ENCODE measurements around the gene POPDC3. TPM values are rescaled to one million over a fixed set of nuclear protein-coding genes. Genes with fewer than 3 reads are reported as not detected.

POPDC3 gene
- total and polyA plus RNA-seq, 2 of the 4 experiments (the other 2 are of a cell fraction) = 22.7 to 25.8 TPM

- H3K27ac ChIP-seq (ENCODE audit: insufficient read depth, low read length) = no peak overlapping the region
- H3K9me1 ChIP-seq (ENCODE audit: insufficient read depth, low read length) = no peaks in the 10 kb centered on the region
- H3K14ac ChIP-seq (replicated peaks; ENCODE audit: low read depth, low read length) = no peak overlapping the region
- no peak overlapping the region for H2AFZ ChIP-seq (replicated peaks; ENCODE audit: low read length, poor library complexity)
- H2BK5ac ChIP-seq (ENCODE audit: low read depth, low read length, poor library complexity, severe bottlenecking) = peak overlapping the region; percentile 21
- H3K23ac ChIP-seq (ENCODE audit: low read depth, low read length) = no peak overlapping the region
- no peak overlapping the region for H3K56ac ChIP-seq (ENCODE audit: extremely low read depth, insufficient read depth, low read length)
- POLR2A ChIA-PET (ENCODE audit: unreplicated experiment) = interaction anchor here (0.6 kb wide), 1 partner anchor 996 kb away, joined by 3 read pairs; no protein-coding TSS in a partner anchor
- no peak overlapping the region for H4K91ac ChIP-seq (ENCODE audit: insufficient read depth, low read depth, low read length)
- no peaks in the 10 kb centered on the region for H3K36me3 ChIP-seq (ENCODE audit: control insufficient read depth, insufficient read depth, low read length)
- peaks cover 3% of the 10 kb centered on the region for H3K4me1 ChIP-seq (ENCODE audit: control insufficient read depth, insufficient read depth, low read length)
- no peak overlapping the region for H4K8ac ChIP-seq (ENCODE audit: low read depth in 2 of 2, low read length in 2 of 2)
- H2AK9ac ChIP-seq (replicated peaks; ENCODE audit: low read depth, low read length, poor library complexity) = no peak overlapping the region
- in situ Hi-C loops (cut with MboI; ENCODE audit: low sequenced_read_pairs) = no loop called here
- ATAC-seq (ENCODE audit: low read depth) (peak; percentile 86), DNase-seq (peak; percentile 80)
- no peak overlapping the region for H2AK5ac ChIP-seq (ENCODE audit: low read depth, low read length)
- intact Hi-C loops (cut with micrococcal nuclease) = no loop called here
- peak; percentile 57 for TF ChIP-seq CEBPB (IDR thresholded peaks at IDR 0.05; ENCODE audit: low read depth, low read length)
- TF ChIP-seq BHLHE40 (IDR thresholded peaks at IDR 0.05; ENCODE audit: low read depth, low read length) = no peak
- H3K4me2 ChIP-seq (ENCODE audit: low read depth, low read length) = no peak overlapping the region
- no peak overlapping the region for H4K5ac ChIP-seq (ENCODE audit: low read depth, low read length)
- 0 out of 2 replicates have a peak, but pooled peaks cover 2% of the 10 kb centered on the region for H3K9me3 ChIP-seq (ENCODE audit: control insufficient read depth, insufficient read depth, low read length)
- H3K4me3 ChIP-seq (ENCODE audit: insufficient read depth, low read depth, low read length) = no peak overlapping the region
- H2BK20ac ChIP-seq (ENCODE audit: low read depth, low read length) = no peak overlapping the region
- dilution Hi-C loops (cut with HindIII; ENCODE audit: low sequenced_read_pairs, unreplicated experiment) = no loop called here
- no peak overlapping the region for H3K4ac ChIP-seq (ENCODE audit: low read depth, low read length)
- no peak overlapping the region for H3K9ac ChIP-seq (ENCODE audit: low read depth, low read length)
- no peak overlapping the region for H2BK15ac ChIP-seq (ENCODE audit: low read depth, low read length)
- H4K20me1 ChIP-seq (ENCODE audit: insufficient read depth, low read length) = no peaks in the 10 kb centered on the region
- H3K18ac ChIP-seq (ENCODE audit: low read depth, low read length) = no peak overlapping the region
- no peaks in the 10 kb centered on the region for H3K79me1 ChIP-seq (ENCODE audit: low read depth in 1 of 2, low read length in 2 of 2)
- H2BK120ac ChIP-seq (ENCODE audit: low read depth, low read length) = no peak overlapping the region
- CTCF ChIA-PET = interaction anchor here (0.5 to 0.7 kb wide), 2 partner anchors 34 to 152 kb away, joined by 3 to 10 read pairs; no protein-coding TSS in a partner anchor
- BruUV-seq (replicated peaks) = no TSS peak
- H3K27me3 ChIP-seq (ENCODE audit: control insufficient read depth, insufficient read depth, low read length) = no peaks in the 10 kb centered on the region
- no CpG with 5 or more reads among the region's 1 CpG for WGBS, 2 experiments (ENCODE audit: extremely low coverage in 2 of 2, insufficient read length in 1 of 2)
Measured at GRCh38 chr6:105193647-105194046, 13.8 kb upstream of the POPDC3 start.

Data from IMR-90 (cell line).